ENCODE results near the gene SRCAP. TPM values are rescaled to one million over a fixed set of nuclear protein-coding genes. Genes with fewer than 3 reads are reported as not detected.
A peak's percentile ranks its signal among the peaks of the same experiment; 100 is the strongest.

The SRCAP gene
- total RNA-seq, result 10 to 100 TPM; 57.2 to 64.7 TPM

DNA sequence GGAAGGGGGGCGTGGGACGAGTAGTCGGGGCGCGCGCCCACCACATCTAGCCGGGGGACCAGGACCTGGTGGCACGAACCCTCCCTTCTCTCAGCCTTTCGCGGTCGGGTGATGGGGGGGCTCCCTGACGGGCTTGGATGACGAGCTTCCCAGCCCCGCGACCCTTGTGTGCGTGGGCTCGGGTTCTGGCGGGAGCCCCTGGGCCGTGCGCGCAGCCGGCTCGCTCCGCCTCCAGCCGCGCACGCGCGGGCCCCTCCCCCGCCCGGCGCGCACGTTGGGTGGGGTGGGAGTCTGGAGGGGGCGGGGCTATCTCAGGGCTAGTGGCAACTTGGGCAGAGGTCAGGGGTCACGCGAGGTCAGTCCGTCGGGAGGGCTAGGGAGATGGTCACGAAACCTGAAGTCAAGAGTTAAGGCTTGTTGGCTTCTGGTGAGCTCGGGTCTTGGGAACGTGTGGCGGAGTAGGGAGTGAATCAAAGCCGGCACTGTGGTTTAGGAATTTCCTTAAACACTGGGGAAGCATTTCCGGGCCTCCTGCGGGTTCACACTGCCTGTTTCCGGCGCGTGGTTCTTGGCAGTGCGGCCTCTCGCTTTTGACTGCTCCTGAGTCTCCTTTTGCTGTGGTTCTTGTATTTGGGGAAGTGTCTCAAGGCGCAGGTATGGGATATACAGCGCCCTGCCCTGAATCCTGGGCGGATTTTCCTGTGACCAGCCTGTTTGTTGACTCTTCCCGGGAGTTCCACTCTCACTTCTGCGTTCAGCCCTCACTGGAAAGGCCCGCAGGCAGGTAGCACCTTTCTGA, at the start of gene SRCAP:
Gene SRCAP, plus strand, starts transcription at position 356 of the 799 bp plus-strand sequence. CDS start 1,654 bp downstream, outside the sequence.
- peak; percentile 53 for ATAC-seq
- TF ChIP-seq, protein P1, sequence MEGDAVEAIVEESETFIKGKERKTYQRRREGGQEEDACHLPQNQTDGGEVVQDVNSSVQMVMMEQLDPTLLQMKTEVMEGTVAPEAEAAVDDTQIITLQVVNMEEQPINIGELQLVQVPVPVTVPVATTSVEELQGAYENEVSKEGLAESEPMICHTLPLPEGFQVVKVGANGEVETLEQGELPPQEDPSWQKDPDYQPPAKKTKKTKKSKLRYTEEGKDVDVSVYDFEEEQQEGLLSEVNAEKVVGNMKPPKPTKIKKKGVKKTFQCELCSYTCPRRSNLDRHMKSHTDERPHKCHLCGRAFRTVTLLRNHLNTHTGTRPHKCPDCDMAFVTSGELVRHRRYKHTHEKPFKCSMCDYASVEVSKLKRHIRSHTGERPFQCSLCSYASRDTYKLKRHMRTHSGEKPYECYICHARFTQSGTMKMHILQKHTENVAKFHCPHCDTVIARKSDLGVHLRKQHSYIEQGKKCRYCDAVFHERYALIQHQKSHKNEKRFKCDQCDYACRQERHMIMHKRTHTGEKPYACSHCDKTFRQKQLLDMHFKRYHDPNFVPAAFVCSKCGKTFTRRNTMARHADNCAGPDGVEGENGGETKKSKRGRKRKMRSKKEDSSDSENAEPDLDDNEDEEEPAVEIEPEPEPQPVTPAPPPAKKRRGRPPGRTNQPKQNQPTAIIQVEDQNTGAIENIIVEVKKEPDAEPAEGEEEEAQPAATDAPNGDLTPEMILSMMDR (IDR thresholded peaks at IDR 0.05), result no peak
- H3K36me3 Mint-ChIP-seq (ENCODE audit: low read depth), result peaks cover 32% of the 10 kb centered on the region
- CTCF ChIA-PET, result no interaction called here
- H3K4me1 Mint-ChIP-seq (ENCODE audit: low read depth), result peaks cover 32% of the 10 kb centered on the region
- H3K27ac Mint-ChIP-seq, result peak within 1 kb of the TSS; percentile 100
- H3K27me3 Mint-ChIP-seq, result no peaks in the 10 kb centered on the region
- POLR2A ChIA-PET, result interaction anchor here (0.7 to 3.6 kb wide), 12 partner anchors 11 to 91 kb away, joined by 3 to 36 read pairs (median 4); partner anchors contain the start of genes FBRS and PRR14
- H3K4me3 Mint-ChIP-seq, result peak within 1 kb of the TSS; percentile 91
- no peaks in the 10 kb centered on the region for H3K9me3 Mint-ChIP-seq
- DNase-seq, result peak; percentile 90
- intact Hi-C loops (cut with micrococcal nuclease), result loop anchor here (10.0 kb wide), 1 partner anchor 226 kb away; the partner anchor contains the start of gene FBXL19

DNA sequence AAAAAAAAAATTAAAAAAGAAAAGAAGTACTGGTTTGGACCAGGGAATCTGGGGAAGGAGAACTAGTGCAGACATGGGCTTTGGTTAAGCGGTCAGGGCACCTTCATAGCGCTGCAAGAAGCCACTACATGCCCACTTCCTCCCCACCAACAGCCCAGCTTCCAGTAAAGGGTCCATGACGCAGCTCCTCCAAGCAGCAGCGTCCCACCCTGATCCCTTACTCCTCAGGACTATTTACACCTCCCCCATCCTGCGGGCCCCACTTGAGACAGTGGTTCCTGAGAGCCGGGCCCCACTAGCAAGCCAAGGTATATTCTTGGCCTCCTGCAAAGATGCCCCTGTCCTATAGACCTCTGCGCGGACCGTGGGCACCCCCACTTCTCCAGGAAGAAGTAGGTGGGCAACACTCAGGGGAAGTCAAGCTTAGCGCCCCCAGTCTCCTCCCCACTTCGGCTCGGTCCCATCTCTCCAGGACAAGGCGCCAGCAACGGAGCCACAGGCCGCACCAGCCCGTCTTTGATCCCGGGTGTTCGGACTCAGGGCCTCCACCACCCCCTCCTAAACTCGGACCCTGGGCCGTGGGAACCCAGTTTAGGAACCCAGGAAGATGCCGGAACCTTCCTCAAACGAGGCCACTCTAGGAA, 49.1 kb upstream of the SRCAP start:
- Mint-ChIP-seq H3K4me3 (peak overlapping the region; percentile 88), H3K9me3 (no peaks in the 10 kb centered on the region), H3K27me3 (no peaks in the 10 kb centered on the region), H3K4me1 (ENCODE audit: low read depth) (peaks cover 27% of the 10 kb centered on the region), H3K27ac (peak overlapping the region; percentile 91), H3K36me3 (ENCODE audit: low read depth) (peaks cover 19% of the 10 kb centered on the region)
- ChIA-PET POLR2A (interaction anchor here (0.7 to 2.9 kb wide), 18 partner anchors 7 to 585 kb away, joined by 3 to 18 read pairs (median 5); partner anchors contain the start of genes ALDOA, DCTPP1, SRCAP and TBX6), CTCF (interaction anchor here (0.6 to 1.8 kb wide), 10 partner anchors 10 to 251 kb away, joined by 3 to 14 read pairs (median 4); partner anchors contain the start of genes ZNF747 and ZNF764)
- intact Hi-C loops (cut with micrococcal nuclease), result loop anchor here (2.0 to 10.0 kb wide), 2 partner anchors 15 to 245 kb away; partner anchors contain the start of genes BCL7C and CTF1
- DNase-seq, result peak; percentile 65
- ATAC-seq, result no peak
- TF ChIP-seq, protein P1 (IDR thresholded peaks at IDR 0.05), result no peak

DNA sequence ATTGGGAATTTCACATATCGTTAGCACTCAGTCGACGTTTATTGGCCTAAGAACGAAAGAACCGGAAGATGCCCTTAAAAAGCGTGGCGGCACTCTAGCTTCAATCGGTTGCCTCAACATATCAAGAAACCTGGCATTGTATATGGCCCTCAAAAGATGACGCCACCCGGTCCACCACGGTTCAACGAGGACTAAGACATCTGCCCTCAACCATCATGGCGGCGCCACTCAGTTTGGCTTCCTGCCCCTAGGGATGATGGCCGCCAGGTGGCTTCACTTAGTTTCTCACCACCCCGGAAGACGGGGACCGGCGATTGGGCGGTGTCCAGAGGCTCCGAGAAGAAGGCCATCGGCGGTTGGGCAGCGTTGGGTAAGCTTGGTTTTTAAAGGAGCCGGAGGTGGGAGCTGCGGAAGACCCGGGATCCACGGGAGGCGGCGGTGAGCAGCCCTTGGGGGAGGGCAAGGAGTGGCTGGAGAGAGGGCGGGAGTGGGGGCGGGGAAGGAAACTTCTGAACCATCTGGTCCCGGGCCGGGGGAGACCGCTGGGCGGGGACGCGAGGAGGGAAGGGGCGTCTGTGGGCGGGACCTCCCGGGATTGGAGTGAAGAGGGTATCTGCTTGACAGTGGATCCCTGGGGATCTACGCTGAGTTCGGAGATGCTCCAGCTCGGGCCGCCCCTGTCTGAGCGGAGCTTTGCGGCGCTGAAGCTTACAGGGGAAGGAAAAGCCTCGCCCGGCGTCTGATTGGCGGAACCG, 48.4 kb upstream of the SRCAP start, which contains the start of gene PRR14:
Gene PRR14, plus strand, starts transcription at position 592 of the 755 bp plus-strand sequence. CDS start 686 bp downstream, outside the sequence.
- DNase-seq, result peak; percentile 100
- Mint-ChIP-seq H3K4me3 (peak within 1 kb of the TSS; percentile 88), H3K27ac (peak within 1 kb of the TSS; percentile 91), H3K36me3 (ENCODE audit: low read depth) (peaks cover 25% of the 10 kb centered on the region), H3K4me1 (ENCODE audit: low read depth) (peaks cover 27% of the 10 kb centered on the region), H3K9me3 (no peaks in the 10 kb centered on the region), H3K27me3 (no peaks in the 10 kb centered on the region)
- ChIA-PET CTCF (interaction anchor here (0.6 to 1.8 kb wide), 12 partner anchors 8 to 250 kb away, joined by 3 to 14 read pairs (median 4); partner anchors contain the start of genes ZNF747 and ZNF764), POLR2A (interaction anchor here (1.0 to 2.9 kb wide), 19 partner anchors 9 to 586 kb away, joined by 3 to 18 read pairs (median 5); partner anchors contain the start of genes ALDOA, DCTPP1, SRCAP and TBX6)
- ATAC-seq, result peak; percentile 82
- intact Hi-C loops (cut with micrococcal nuclease), result loop anchor here (2.0 to 10.0 kb wide), 2 partner anchors 16 to 244 kb away; partner anchors contain the start of genes BCL7C and CTF1
- TF ChIP-seq, protein P1 (IDR thresholded peaks at IDR 0.05), result no peak

DNA sequence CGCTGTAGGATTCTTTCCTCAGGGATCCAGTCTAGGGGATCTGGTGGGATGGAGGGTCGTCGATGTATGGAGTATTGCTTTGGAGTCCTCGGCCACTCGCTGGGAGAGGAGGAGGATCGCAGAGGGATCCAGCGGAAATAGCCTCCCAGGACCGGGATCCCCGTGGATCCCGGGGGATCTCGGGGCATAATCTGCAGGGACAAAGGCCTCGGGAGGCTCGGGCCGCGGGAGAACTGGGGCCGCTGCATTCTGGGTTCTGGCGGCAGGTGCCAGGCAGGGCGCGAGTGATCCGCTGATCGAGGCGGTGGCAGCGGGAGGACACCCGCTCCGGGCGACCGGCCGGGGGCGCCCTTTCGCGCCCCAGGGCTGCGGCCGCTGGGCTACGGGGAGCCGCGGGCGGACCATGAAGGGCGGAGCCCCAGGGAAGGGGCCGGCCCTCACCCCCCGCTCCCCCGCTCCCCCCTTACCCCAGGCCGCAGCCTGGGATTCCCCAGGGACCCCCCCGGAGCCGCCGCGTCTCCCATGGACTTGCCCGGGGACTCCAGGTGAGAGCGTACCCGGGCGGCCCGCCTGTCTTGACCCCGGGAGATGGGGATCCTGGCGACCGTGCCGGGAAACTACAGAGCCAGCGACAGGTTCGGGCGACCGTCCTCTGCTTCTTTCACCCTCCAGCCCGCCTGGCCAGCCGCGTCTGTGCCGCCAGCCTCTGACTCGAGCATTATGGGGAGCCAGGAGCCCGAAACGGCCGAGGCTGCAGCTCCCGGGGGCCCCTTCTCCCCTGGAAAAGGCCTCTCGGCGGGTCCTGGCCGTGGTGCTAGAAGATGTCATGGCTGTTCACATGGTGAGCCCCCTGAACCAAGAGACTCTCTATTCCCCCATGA, 47.6 kb upstream of the SRCAP start:
- H3K9me3 Mint-ChIP-seq, result no peaks in the 10 kb centered on the region
- TF ChIP-seq, protein P1 (IDR thresholded peaks at IDR 0.05), result peak; percentile 77
- intact Hi-C loops (cut with micrococcal nuclease), result loop anchor here (2.0 to 10.0 kb wide), 2 partner anchors 17 to 243 kb away; partner anchors contain the start of genes BCL7C and CTF1
- H3K4me1 Mint-ChIP-seq (ENCODE audit: low read depth), result peaks cover 32% of the 10 kb centered on the region
- DNase-seq (peak; percentile 87), ATAC-seq (peak; percentile 69)
- CTCF ChIA-PET, result interaction anchor here (0.7 to 1.8 kb wide), 11 partner anchors 8 to 221 kb away, joined by 3 to 14 read pairs (median 5); partner anchors contain the start of genes DCTPP1 and ZNF747
- no peaks in the 10 kb centered on the region for H3K27me3 Mint-ChIP-seq
- peaks cover 32% of the 10 kb centered on the region for H3K36me3 Mint-ChIP-seq (ENCODE audit: low read depth)
- H3K4me3 Mint-ChIP-seq, result peak overlapping the region; percentile 88
- POLR2A ChIA-PET, result interaction anchor here (0.7 to 2.9 kb wide), 18 partner anchors 8 to 586 kb away, joined by 3 to 18 read pairs (median 5); partner anchors contain the start of genes ALDOA, DCTPP1, SRCAP and TBX6
- H3K27ac Mint-ChIP-seq, result peak overlapping the region; percentile 91

Data from activated CD8-positive, alpha-beta T cell treated with anti-CD3 and anti-CD28 coated beads for 36 hours (primary cell).